HEK293T (cell line): ENCODE measurements around the gene RASA1.
A peak's percentile ranks its signal among the peaks of the same experiment; 100 is the strongest.

Experiments
- CTCF ChIA-PET: fragments of 350-600 bp; formaldehyde crosslinking; extraction: SDS; loops from one replicate; lab custom pipeline; 2021; ENCODE audit warnings: antibody characterized with exemption, inconsistent platforms; lab: Yijun Ruan, JAX
- POLR2A ChIA-PET: fragments of 350-600 bp; formaldehyde crosslinking; extraction: SDS; loops from one replicate; lab custom pipeline; 2020; ENCODE audit warnings: antibody characterized with exemption, inconsistent platforms; lab: Yijun Ruan, JAX
- DNase-seq: peaks from one replicate; pipeline ENCODE4 v3.0.0; 2012; ENCODE audit warnings: mixed read lengths; ENCODE audit errors: extremely low spot score
- ARNT ChIP-seq: fragments of 450-650 bp; IDR thresholded peaks from 2 replicates; pipeline ENCODE4 v1.6.1; 2017; ENCODE audit warnings: mild to moderate bottlenecking
- BHLHE40 ChIP-seq: fragments of 450-650 bp; IDR thresholded peaks from 2 replicates; pipeline ENCODE4 v1.6.1; 2016; ENCODE audit warnings: mild to moderate bottlenecking, moderate library complexity, borderline replicate concordance
- CTBP1 ChIP-seq: fragments of 450-650 bp; IDR thresholded peaks from 2 replicates; pipeline ENCODE4 v1.6.1; 2016; ENCODE audit warnings: borderline replicate concordance
- ELF4 ChIP-seq: fragments of 450-650 bp; IDR thresholded peaks from 2 replicates; pipeline ENCODE4 v1.6.1; 2017; ENCODE audit warnings: antibody characterized with exemption
- FOXA1 ChIP-seq: fragments of 450-650 bp; IDR thresholded peaks from 2 replicates; pipeline ENCODE4 v1.6.1; 2016; ENCODE audit warnings: mild to moderate bottlenecking
- FOXK2 ChIP-seq: fragments of 450-650 bp; IDR thresholded peaks from 2 replicates; pipeline ENCODE4 v1.6.1; 2016; ENCODE audit warnings: mild to moderate bottlenecking
- FOXM1 ChIP-seq: fragments of 450-650 bp; IDR thresholded peaks from 2 replicates; pipeline ENCODE4 v1.6.1; 2017; ENCODE audit warnings: mild to moderate bottlenecking, borderline replicate concordance
- HDGF ChIP-seq: fragments of 450-650 bp; IDR thresholded peaks from 2 replicates; pipeline ENCODE4 v1.6.1; 2017; ENCODE audit warnings: antibody characterized with exemption, borderline replicate concordance
- L3MBTL2 ChIP-seq: fragments of 450-650 bp; conservative IDR thresholded peaks from 2 replicates; pipeline ENCODE4 v1.6.1; 2016; ENCODE audit warnings: mild to moderate bottlenecking
- LEF1 ChIP-seq: fragments of 450-650 bp; IDR thresholded peaks from 2 replicates; pipeline ENCODE4 v1.6.1; 2017; ENCODE audit warnings: mild to moderate bottlenecking, borderline replicate concordance
- NFRKB ChIP-seq: fragments of 450-650 bp; IDR thresholded peaks from 2 replicates; pipeline ENCODE4 v1.6.1; 2016; ENCODE audit warnings: mild to moderate bottlenecking, moderate library complexity
- SP1 ChIP-seq: fragments of 450-650 bp; IDR thresholded peaks from 2 replicates; pipeline ENCODE4 v1.6.1; 2017
- SUZ12 ChIP-seq: fragments of 450-650 bp; IDR thresholded peaks from 2 replicates; pipeline ENCODE4 v1.6.1; 2016; ENCODE audit warnings: mild to moderate bottlenecking
- TARDBP ChIP-seq: fragments of 450-650 bp; IDR thresholded peaks from 2 replicates; pipeline ENCODE4 v1.6.1; 2016
- ZNF384 ChIP-seq: fragments of 450-650 bp; IDR thresholded peaks from 2 replicates; pipeline ENCODE4 v1.6.1; 2016
- TF ChIP-seq, protein P1 (sequence below): fragments of 450-650 bp; IDR thresholded peaks from 2 replicates; pipeline ENCODE4 v1.6.1; 2016

Gene RASA1

DNA sequence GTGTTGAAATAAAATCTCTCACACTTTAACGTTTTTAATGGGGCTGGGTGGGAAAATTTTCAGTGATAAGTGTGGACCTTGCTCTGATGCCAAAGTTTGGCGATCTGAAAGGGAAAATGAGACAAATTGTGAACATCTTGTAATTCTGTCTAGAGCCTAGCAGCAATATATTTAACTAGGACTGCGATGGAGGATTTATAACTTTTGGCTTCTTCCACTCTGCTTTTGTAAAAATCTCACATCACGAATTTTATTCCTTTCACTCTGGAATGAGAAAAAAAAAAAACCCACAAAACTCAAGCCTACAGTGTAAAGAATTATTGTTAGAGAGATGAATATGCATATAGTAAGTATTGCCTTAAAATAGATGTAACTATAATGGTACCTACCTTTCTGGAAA lies 125.1 kb downstream of the RASA1 start:
- TF ChIP-seq BHLHE40 (no peak), ELF4 (no peak), NFRKB (no peak), ARNT (no peak), FOXM1 (no peak), FOXK2 (no peak), SP1 (no peak), SUZ12 (no peak), LEF1 (no peak), CTBP1 (no peak), FOXA1 (no peak)
- CTCF ChIA-PET: no interaction called here
- POLR2A ChIA-PET: no interaction called here
- DNase-seq: no peak

DNA sequence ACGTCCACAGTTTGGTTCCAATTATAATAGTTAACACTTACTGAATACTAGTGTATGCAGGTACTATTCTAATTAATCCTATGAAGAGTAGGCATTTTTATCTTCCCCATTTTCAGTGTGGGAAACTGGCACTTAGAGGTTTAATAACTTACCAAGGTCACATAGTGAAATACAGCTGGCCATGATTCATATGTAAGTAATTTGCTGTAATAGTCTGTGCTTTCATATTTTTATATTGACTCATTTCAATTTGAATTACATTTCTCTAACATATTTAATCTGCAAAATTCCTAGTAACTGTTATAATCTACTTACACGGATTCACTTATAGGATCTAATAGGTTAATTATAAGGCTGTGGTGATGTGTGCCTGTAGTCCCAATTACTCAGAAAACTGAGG lies 125.6 kb downstream of the RASA1 start:
- TF ChIP-seq ELF4 (no peak), NFRKB (no peak), SUZ12 (no peak), BHLHE40 (no peak), ARNT (no peak), CTBP1 (no peak), ZNF384 (no peak), TARDBP (no peak), LEF1 (no peak), FOXK2 (no peak), SP1 (no peak), HDGF (no peak), L3MBTL2 (no peak)
- DNase-seq: no peak
- ChIA-PET POLR2A (no interaction called here), CTCF (no interaction called here)

DNA sequence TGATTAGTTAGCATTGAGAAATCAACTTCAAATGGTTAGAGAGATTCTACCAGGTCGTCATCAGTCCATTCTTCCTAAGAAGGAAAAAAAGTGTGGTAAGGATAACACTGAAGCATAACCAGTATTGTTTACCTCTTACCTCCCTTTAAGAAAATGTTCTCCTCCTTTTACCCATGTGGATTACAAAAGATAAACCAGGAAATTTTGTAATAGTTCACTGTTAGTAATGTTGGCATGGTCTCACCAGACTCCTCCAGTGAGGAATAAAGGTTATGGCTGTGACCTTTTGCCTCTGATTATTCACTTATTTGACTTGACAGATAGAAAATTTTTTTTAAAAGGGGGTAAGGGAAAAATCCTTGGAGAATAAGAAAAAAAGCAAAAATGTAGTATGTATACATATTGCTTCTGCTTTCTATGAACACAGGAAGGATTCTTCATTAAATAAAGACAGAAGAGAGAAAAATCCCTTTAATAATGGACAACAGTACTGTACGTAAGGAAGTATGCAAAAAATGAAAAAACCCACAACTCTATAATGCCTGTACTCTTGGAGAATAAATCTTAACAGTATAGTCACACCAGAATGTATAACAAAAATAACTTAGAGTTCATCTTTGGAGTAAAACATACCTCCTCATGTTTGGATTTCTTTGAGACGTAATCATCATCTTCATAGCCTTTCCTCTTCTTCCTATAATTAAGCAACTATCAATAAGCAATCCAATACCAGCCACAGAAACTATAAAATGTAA lies 126.9 kb downstream of the RASA1 start:
- no peak for DNase-seq
- TF ChIP-seq HDGF (no peak), BHLHE40 (no peak), ELF4 (no peak), SUZ12 (no peak), TARDBP (no peak), SP1 (no peak), ZNF384 (no peak), FOXK2 (no peak), LEF1 (no peak), FOXA1 (no peak), NFRKB (no peak), L3MBTL2 (no peak), CTBP1 (no peak), ARNT (no peak), FOXM1 (no peak)
- TF ChIP-seq, protein P1, sequence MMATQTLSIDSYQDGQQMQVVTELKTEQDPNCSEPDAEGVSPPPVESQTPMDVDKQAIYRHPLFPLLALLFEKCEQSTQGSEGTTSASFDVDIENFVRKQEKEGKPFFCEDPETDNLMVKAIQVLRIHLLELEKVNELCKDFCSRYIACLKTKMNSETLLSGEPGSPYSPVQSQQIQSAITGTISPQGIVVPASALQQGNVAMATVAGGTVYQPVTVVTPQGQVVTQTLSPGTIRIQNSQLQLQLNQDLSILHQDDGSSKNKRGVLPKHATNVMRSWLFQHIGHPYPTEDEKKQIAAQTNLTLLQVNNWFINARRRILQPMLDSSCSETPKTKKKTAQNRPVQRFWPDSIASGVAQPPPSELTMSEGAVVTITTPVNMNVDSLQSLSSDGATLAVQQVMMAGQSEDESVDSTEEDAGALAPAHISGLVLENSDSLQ: no peak
- POLR2A ChIA-PET: no interaction called here
- CTCF ChIA-PET: no interaction called here

DNA sequence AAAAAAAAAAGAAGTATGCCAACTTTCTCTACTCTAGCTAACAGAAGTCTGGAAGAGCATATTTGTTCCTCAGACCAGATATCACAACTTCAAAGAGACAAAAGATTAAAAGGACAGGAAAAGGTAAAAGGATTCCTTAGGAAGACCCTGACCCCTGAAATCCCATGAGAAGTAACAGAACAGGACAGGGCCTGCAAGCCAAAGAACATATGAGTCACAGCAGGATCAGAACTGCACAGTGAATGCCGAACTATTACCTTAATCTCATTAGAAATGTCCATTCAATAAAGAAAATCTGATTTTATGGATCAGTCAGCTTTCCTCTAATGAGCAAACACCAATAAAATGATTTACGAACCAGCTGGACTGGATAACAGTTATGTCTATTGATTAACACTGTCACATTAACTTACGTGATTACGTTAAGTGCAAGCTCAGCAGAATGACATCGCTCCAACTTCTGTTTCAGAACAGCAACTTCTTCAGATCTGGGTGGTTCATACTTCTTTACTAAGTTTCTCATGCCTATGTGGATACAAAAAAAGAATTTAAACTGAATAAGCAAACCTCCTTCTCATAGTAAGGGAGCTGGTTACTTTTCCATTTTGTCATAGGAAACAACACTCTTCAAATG lies 131.4 kb downstream of the RASA1 start:
- ChIA-PET POLR2A (no interaction called here), CTCF (no interaction called here)
- DNase-seq: no peak
- TF ChIP-seq L3MBTL2 (no peak), ZNF384 (no peak), NFRKB (no peak), FOXK2 (no peak), FOXA1 (no peak), TARDBP (no peak), BHLHE40 (no peak), CTBP1 (no peak), ARNT (no peak), SUZ12 (no peak), SP1 (no peak)

DNA sequence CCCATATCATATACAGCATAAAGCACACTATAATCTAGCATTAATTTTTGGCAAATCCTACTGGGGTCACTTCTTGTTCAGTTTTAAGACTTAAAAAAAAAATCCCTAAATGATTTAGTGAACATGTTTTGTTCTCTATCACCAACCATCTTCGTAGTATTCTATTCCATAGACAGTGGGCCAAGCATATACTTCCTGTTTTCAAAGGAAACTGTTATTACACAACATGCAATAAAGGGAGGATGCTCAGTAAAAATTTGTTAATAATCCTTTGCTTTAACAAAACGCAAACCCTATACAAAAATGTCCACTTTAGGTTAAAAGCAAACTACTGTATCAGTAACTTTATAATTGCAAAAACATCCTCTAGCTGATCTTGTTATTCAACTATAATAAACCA lies 132.0 kb downstream of the RASA1 start:
- DNase-seq: no peak
- ChIA-PET CTCF (interaction anchor here (0.6 to 1.2 kb wide), 3 partner anchors 8 to 587 kb away, joined by 3 to 7 read pairs (median 4); no protein-coding TSS in a partner anchor), POLR2A (interaction anchor here (0.9 to 1.0 kb wide), 2 partner anchors 13 to 132 kb away, joined by 3 to 4 read pairs; partner anchors contain the start of genes CCNH and RASA1)
- TF ChIP-seq LEF1 (no peak), ARNT (no peak), SUZ12 (no peak), TARDBP (no peak), BHLHE40 (no peak), ZNF384 (no peak), L3MBTL2 (no peak), FOXK2 (no peak), HDGF (no peak), ELF4 (no peak), NFRKB (no peak), FOXA1 (no peak), SP1 (no peak), FOXM1 (no peak), CTBP1 (no peak)
- TF ChIP-seq, protein P1: no peak

DNA sequence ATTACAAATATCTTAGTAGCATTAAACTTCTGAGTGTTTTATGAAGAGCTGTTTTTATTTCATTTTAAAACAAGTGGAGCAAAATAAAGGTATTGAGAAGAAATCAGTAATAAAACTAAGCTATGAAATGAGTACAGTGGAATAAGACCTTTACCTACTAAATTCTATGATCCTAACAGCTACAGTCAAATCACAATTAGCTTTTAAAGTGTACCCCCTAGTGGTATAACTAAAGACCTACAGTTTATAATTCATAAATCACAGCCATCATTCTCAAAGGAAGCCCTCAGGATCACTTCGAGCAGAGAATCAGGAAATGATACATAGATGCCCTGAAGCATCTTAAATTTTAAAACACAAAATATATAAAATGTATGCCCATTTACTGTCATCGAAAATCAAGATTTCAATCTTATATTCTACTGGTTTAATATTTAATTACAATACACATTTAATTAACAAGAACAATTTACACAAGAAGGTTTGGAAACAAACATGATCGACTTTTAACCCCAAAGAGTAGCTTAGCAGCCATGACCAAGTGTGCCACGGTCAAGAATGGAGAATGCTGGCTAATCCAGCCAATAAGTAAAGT lies 132.7 kb downstream of the RASA1 start:
- ChIA-PET POLR2A (interaction anchor here (0.9 to 1.0 kb wide), 2 partner anchors 12 to 132 kb away, joined by 3 to 4 read pairs; partner anchors contain the start of genes CCNH and RASA1), CTCF (interaction anchor here (0.6 to 1.2 kb wide), 3 partner anchors 9 to 588 kb away, joined by 3 to 7 read pairs (median 4); no protein-coding TSS in a partner anchor)
- TF ChIP-seq SUZ12: no peak
- TF ChIP-seq, protein P1: peak; percentile 79
- peak; percentile 45 for DNase-seq
